Measurements from ENCODE around the gene IDI2.

- TF ChIP-seq NFYB (CRISPR knock-in tag; conservative IDR thresholded peaks at IDR 0.05; ENCODE audit: low read depth) (no peak), CBFB (CRISPR knock-in tag; IDR thresholded peaks at IDR 0.05; ENCODE audit: low read depth) (no peak), CTCF (IDR thresholded peaks at IDR 0.05) (no peak), E2F4 (CRISPR knock-in tag; IDR thresholded peaks at IDR 0.05; ENCODE audit: borderline replicate concordance, low read depth) (no peak), USF2 (CRISPR knock-in tag; IDR thresholded peaks at IDR 0.05) (no peak), MLX (CRISPR knock-in tag; IDR thresholded peaks at IDR 0.05) (no peak), ATF6 (CRISPR knock-in tag; IDR thresholded peaks at IDR 0.05) (no peak), JUN (CRISPR knock-in tag; IDR thresholded peaks at IDR 0.05) (no peak), MAX (CRISPR knock-in tag; IDR thresholded peaks at IDR 0.05) (no peak), CREM (CRISPR knock-in tag; IDR thresholded peaks at IDR 0.05) (no peak)
These were observed 29.0 kb upstream of the IDI2 start for GRCh38 chr10:1054684-1055083.
